Stimulated activated CD8-positive, alpha-beta memory T cell treated with anti-CD3 and anti-CD28 coated beads, Interleukin-7, amount 100 ng/mL, for 4 hours (primary cell): ENCODE measurements around the gene ADAMTSL2.
A peak's percentile ranks its signal among the peaks of the same experiment; 100 is the strongest.
"Not testable (repeated sequence)": the region's sequence is repeated elsewhere in the genome, so short reads cannot be mapped to it uniquely, and the experiment has no call there.

Experiments
- DNase-seq, 2 donors: peaks; one replicate each; pipeline ENCODE4 v3.0.0-alpha.2; 2020; ENCODE audit warnings: low read depth in 2 of 2

Gene ADAMTSL2

GRCh38 chr9:133558191-133559126 is 24.0 kb downstream of the ADAMTSL2 start:
- DNase-seq = peak; percentile 9 to 10

- DNase-seq = no peak
Observed at GRCh38 chr9:133560311-133560710, 25.8 kb downstream of the ADAMTSL2 start.

GRCh38 chr9:133560944-133561343 is 26.4 kb downstream of the ADAMTSL2 start:
- no peak for DNase-seq

- DNase-seq = no peak
Observed at GRCh38 chr9:133561976-133562554, 27.6 kb downstream of the ADAMTSL2 start.

- no peak for DNase-seq
Observed at GRCh38 chr9:133562611-133563290, 28.2 kb downstream of the ADAMTSL2 start.

GRCh38 chr9:133563291-133563796 is 28.8 kb downstream of the ADAMTSL2 start:
- DNase-seq = no peak

GRCh38 chr9:133563814-133564213 is 29.3 kb downstream of the ADAMTSL2 start:
- not testable (repeated sequence) for DNase-seq

GRCh38 chr9:133564451-133565116 is 30.1 kb downstream of the ADAMTSL2 start:
- no peak for DNase-seq

- DNase-seq = no peak
Observed at GRCh38 chr9:133566382-133566781, 31.9 kb downstream of the ADAMTSL2 start.

- DNase-seq = no peak
Observed at GRCh38 chr9:133566817-133567216, 32.3 kb downstream of the ADAMTSL2 start.

GRCh38 chr9:133568186-133568585 is 33.7 kb downstream of the ADAMTSL2 start:
- DNase-seq = no peak

GRCh38 chr9:133569121-133569785 is 34.7 kb downstream of the ADAMTSL2 start:
- no peak for DNase-seq

- no peak for DNase-seq
Observed at GRCh38 chr9:133569891-133570690, 35.6 kb downstream of the ADAMTSL2 start.

GRCh38 chr9:133570691-133571080 is 36.2 kb downstream of the ADAMTSL2 start:
- no peak for DNase-seq

GRCh38 chr9:133571391-133571890 is 36.9 kb downstream of the ADAMTSL2 start:
- DNase-seq = no peak

GRCh38 chr9:133571896-133572595 is 37.5 kb downstream of the ADAMTSL2 start:
- no peak for DNase-seq

- no peak for DNase-seq
Observed at GRCh38 chr9:133572821-133573361, 38.4 kb downstream of the ADAMTSL2 start.

- DNase-seq = no peak
Observed at GRCh38 chr9:133573791-133574515, 39.4 kb downstream of the ADAMTSL2 start.

GRCh38 chr9:133574771-133575170 is 40.3 kb downstream of the ADAMTSL2 start:
- no peak for DNase-seq
